Measurements from ENCODE around the gene SORCS2.

The SORCS2 gene

DNA sequence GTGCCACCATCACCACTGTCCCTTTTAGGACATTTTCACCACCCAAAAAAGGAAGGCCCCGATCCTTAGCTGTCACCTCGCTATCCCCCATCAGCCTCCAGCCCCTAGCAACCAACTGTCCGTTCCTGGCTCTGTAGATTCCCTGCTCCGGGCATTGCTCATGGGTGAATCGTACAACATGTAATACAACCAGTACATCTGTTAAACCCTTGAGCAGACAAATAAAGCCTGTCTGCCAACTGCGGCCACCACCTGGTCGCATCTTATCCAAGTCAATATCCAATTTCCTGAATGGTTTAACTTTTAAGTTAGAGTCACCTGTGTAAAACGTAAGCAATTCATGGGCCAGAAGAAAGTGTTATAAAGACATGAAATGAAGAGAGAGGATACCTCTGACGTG, 495.5 kb downstream of the SORCS2 start:
- TF ChIP-seq, protein P1, sequence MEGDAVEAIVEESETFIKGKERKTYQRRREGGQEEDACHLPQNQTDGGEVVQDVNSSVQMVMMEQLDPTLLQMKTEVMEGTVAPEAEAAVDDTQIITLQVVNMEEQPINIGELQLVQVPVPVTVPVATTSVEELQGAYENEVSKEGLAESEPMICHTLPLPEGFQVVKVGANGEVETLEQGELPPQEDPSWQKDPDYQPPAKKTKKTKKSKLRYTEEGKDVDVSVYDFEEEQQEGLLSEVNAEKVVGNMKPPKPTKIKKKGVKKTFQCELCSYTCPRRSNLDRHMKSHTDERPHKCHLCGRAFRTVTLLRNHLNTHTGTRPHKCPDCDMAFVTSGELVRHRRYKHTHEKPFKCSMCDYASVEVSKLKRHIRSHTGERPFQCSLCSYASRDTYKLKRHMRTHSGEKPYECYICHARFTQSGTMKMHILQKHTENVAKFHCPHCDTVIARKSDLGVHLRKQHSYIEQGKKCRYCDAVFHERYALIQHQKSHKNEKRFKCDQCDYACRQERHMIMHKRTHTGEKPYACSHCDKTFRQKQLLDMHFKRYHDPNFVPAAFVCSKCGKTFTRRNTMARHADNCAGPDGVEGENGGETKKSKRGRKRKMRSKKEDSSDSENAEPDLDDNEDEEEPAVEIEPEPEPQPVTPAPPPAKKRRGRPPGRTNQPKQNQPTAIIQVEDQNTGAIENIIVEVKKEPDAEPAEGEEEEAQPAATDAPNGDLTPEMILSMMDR (conservative IDR thresholded peaks at IDR 0.05) = no peak
- H3K27ac ChIP-seq = no peak overlapping the region; the same call in 1 of the 2 replicates

DNA sequence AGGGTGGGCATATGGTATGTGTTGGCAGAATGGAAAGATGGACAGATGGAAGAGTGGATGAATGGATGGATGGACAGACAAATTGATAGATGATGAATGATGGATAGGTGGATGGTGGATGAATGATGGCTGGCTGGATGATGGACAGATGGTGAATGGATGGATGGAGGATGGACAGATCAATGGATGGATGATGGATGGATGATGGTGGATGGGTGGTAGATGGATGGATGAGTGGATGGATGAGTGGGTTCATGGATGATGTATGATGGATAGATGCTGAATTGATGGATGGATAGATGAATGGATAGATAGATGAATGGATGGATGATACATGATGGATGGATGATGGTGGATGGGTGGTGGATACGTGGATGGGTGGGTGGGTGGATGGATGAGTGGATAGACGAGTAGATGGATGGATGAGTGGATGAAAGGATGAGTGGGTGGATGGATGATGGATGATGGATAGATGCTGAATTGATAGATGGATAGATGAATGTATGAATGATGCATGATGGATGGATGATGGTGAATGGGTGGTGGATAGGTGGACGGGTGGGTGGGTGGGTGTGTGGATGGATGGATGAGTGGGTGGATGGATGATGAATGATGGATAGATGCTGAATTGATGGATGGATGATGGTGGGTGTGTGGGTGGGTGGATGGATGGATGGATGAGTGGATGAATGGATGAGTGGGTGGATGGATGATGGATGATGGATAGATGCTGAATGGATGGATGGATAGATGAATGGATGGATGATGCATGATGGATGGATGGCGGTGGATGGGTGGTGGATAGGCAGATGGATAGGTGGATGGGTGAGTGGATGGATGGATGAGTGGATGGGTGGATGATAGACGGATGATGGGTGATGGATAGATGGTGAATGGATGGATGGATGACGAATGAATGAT, 497.7 kb downstream of the SORCS2 start:
- TF ChIP-seq, protein P1 (conservative IDR thresholded peaks at IDR 0.05) = no peak
- no peak overlapping the region for H3K27ac ChIP-seq

DNA sequence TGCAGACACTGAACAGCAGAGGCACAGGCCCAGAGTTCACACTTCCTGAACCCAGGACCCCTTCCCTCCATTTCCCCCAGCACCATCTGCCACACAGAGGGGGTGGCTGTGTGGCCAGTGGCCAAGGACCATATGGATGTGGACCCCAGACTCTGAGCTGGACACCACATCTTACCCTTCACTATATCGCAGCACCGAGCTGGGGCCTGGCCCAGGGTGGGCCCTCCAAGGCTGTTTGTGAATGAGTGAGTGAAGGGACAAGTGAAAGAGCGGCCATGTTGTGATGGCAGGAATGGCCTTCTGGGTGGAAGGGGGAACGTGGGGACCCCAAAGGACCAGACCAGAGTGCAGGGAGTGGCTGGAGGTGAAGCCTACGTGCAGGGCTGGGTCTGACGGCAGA, 498.7 kb downstream of the SORCS2 start:
- H3K27ac ChIP-seq = no peak overlapping the region
- TF ChIP-seq, protein P1 (conservative IDR thresholded peaks at IDR 0.05) = no peak

DNA sequence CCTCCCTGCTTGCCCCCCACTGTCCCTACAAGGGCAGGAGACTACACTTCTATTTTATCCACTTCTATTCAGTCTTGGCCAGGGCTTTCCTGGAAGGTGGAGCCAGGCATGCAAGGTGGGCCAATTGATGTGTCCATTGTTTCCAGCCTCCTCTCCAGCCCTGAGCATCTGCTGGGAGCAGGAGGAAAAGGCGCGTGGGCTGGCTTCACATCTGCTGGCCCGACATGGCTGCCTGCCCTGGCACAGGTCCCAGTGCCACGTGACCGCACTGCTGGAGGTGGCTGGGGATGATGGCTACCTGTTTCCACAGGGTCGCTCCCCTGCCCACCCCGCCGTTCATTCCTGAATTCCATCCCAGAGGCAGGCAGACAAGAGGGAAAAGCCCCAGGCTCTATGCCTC, 499.6 kb downstream of the SORCS2 start:
- TF ChIP-seq, protein P1 (conservative IDR thresholded peaks at IDR 0.05) = no peak
- no peak overlapping the region for H3K27ac ChIP-seq

DNA sequence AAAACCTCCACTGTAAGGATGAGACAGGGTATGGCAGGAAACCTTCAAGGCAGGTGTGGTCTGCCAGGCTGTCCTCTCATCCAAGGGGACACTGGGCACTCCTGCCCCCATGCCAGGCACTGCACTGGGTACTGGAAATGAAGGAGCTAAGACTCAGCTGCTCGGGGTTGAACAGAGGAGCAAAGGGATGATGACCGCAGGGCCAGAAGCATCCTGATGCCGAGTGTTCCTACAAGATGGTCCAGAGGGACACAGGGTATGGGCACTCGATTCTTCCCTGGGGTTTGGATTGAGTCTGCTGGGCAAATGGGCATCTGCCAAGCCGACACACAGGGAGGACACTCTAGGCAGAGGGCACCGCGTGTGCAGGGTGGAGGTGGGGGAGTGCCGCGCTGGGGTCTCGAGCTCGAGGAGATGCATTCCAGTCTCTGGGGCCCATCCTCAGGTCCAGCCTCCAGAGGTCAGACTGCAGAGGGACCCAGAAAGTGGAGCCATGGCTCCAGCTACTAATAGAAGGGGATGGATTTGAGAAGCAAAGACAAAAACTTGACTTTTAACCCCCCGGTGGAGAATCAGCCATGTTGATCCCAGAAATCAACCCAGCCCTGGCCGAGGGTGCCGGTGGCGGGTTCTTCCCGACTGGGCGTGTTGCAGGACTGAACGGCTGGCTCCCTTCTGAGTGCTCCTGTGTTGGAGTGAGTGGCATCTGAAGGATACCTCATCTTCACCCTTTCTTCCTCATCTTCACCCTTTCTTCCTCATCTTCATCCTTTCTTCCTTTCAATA, 500.3 kb downstream of the SORCS2 start:
- no peak overlapping the region for H3K27ac ChIP-seq
- TF ChIP-seq, protein P1 (conservative IDR thresholded peaks at IDR 0.05) = no peak

DNA sequence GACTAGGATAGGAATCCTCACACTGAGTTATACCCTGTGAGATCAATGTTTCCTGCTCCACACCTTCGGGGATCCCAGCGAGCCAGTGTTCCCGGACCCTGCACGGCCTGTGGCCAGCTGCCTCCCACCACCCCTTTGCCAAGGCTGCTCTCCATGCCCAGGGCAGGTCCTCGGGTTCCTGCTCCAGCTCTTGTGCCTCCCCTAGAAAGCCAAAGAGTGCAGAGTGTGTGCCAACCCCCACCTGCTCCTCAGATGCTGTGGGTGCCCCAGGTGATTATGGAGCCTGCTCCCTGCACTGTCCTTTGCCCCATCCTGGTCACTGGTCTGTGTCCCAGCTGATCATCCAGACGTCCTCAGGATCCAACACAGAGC, 500.9 kb downstream of the SORCS2 start:
- no peak overlapping the region for H3K27ac ChIP-seq
- TF ChIP-seq, protein P1 (conservative IDR thresholded peaks at IDR 0.05) = no peak

DNA sequence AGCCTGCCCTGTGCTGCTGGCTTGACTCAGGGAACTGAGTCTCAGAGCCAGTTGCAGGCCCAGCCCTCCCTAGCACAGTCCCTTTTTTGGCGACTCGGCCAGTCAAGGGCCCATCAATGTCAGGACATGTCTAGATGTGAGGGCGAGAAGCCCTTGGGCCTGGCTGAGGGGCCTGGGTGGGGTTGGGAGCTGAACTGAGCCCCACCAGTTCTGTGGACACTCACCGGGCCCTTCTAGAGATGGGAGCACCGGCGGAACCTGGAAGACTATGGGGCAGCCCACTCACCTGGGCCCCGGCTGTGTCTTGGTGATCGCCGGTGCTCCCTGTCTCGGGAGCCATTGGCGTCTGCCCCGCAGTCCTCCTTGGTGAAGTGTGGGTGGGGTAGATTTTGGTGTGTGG, 501.4 kb downstream of the SORCS2 start:
- no peak overlapping the region for H3K27ac ChIP-seq
- TF ChIP-seq, protein P1 (conservative IDR thresholded peaks at IDR 0.05) = no peak
